Keratinocyte (primary cell): ENCODE results near the gene PDX1. TPM values are rescaled to one million over a fixed set of nuclear protein-coding genes. Genes with fewer than 3 reads are reported as not detected.

Source experiments
- DNase-seq: peaks from one replicate; pipeline ENCODE4 v3.0.0-alpha.2; 2011; ENCODE audit warnings: low read depth, missing footprints, low spot score
- FAIRE-seq: peaks from 2 replicates; lab custom pipeline; 2011; peaks lifted over from hg19 to GRCh38; lab: Jason Lieb, UNC
- H2AFZ ChIP-seq: 2 replicates; pipeline ENCODE4 v1.6.0; 2012; ENCODE audit warnings: low read length, control low read depth, inconsistent platforms; ENCODE audit not compliant: control insufficient read depth
- H3K27ac ChIP-seq: 2 replicates; pipeline ENCODE4 v1.5.1; 2011; ENCODE audit warnings: low read length; ENCODE audit not compliant: control insufficient read depth, insufficient read depth
- H3K27me3 ChIP-seq: 3 replicates; pipeline ENCODE4 v1.6.0; 2011; ENCODE audit warnings: low read length; ENCODE audit not compliant: control insufficient read depth, insufficient read depth; ENCODE audit errors: extremely low read depth
- H3K36me3 ChIP-seq, 2 experiments: 2 replicates in 1 of 2; 3 replicates in 1 of 2; pipeline ENCODE4 v1.5.1; 2011; ENCODE audit warnings: low read length in 2 of 2, mild to moderate bottlenecking in 1 of 2; ENCODE audit not compliant: control insufficient read depth in 2 of 2, insufficient read depth in 2 of 2; ENCODE audit errors: extremely low read depth in 1 of 2
- H3K4me1 ChIP-seq: 3 replicates; pipeline ENCODE4 v1.5.1; 2011; ENCODE audit warnings: low read length; ENCODE audit not compliant: control insufficient read depth, insufficient read depth; ENCODE audit errors: extremely low read depth
- H3K4me2 ChIP-seq: 3 replicates; pipeline ENCODE4 v1.6.0; 2011; ENCODE audit warnings: low read depth, low read length; ENCODE audit not compliant: control insufficient read depth, insufficient read depth; ENCODE audit errors: extremely low read depth
- H3K4me3 ChIP-seq, 3 experiments: fragments of 200-600 bp in 1 of 3; sonication (generic) in 1 of 3; 2 replicates in 2 of 3; 3 replicates in 1 of 3; pipeline ENCODE4 v1.5.1; 2011 to 2016; ENCODE audit warnings: low read length in 3 of 3, mild to moderate bottlenecking in 3 of 3, control low read depth in 2 of 3, inconsistent platforms in 1 of 3, low read depth in 1 of 3, mixed read lengths in 1 of 3, mixed run types in 1 of 3, moderate library complexity in 1 of 3; ENCODE audit not compliant: control insufficient read depth in 2 of 3, insufficient read depth in 2 of 3; ENCODE audit errors: extremely low read depth in 1 of 3
- H3K79me2 ChIP-seq: 2 replicates; pipeline ENCODE4 v1.6.0; 2012; ENCODE audit warnings: low read length; ENCODE audit not compliant: control insufficient read depth, insufficient read depth
- H3K9ac ChIP-seq: 3 replicates; pipeline ENCODE4 v1.6.0; 2011; ENCODE audit warnings: low read length; ENCODE audit not compliant: control insufficient read depth, insufficient read depth; ENCODE audit errors: extremely low read depth
- H3K9me1 ChIP-seq: 3 replicates; pipeline ENCODE4 v1.6.0; 2011; ENCODE audit warnings: low read length; ENCODE audit not compliant: control insufficient read depth, insufficient read depth; ENCODE audit errors: extremely low read depth
- H3K9me3 ChIP-seq: 2 replicates; pipeline ENCODE4 v1.5.1; 2012; ENCODE audit warnings: low read depth, low read length; ENCODE audit not compliant: control insufficient read depth
- H4K20me1 ChIP-seq: 3 replicates; pipeline ENCODE4 v1.6.0; 2011; ENCODE audit warnings: low read length; ENCODE audit not compliant: control insufficient read depth, insufficient read depth; ENCODE audit errors: extremely low read depth
- CTCF ChIP-seq, 3 experiments: IDR thresholded peaks in 1 of 3; conservative IDR thresholded peaks in 1 of 3; optimal IDR thresholded peaks in 1 of 3; 2 replicates in 2 of 3; 3 replicates in 1 of 3; pipeline versions ENCODE3 to v1.5.1; 2011; ENCODE audit warnings: low read length in 3 of 3, mild to moderate bottlenecking in 3 of 3, moderate library complexity in 2 of 3, control low read depth in 1 of 3, inconsistent platforms in 1 of 3; ENCODE audit not compliant: insufficient read depth in 2 of 3; ENCODE audit errors: extremely low read depth in 1 of 3
- EZH2 ChIP-seq: IDR thresholded peaks from one replicate; pipeline ENCODE4 v1.6.1; 2012; ENCODE audit warnings: inconsistent platforms, mild to moderate bottlenecking, low read length, moderate library complexity
- dilution Hi-C: fragments of 300-500 bp; cut with MboI; formaldehyde crosslinking; loops from one replicate; pipeline ENCODE4 v1.7.0; 2020; ENCODE audit warnings: low sequenced_read_pairs; ENCODE audit not compliant: extremely low pct_ligation_motif_present
- polyA plus RNA-seq, 5 experiments: library from polyadenylated mRNA; depleted of rRNA in 3 of 5; stranded (reverse) in 3 of 5; stranded (forward) in 1 of 5; unstranded in 1 of 5; fragments of >200 nt; gene quantifications; 1 replicate in 1 of 5; 2 replicates in 3 of 5; 3 replicates in 1 of 5; pipeline versions ENCODE4 v1.2.1 to v1.2.3, GENCODE V29; 2011 to 2012; ENCODE audit warnings: missing spikeins in 2 of 5, low read depth in 1 of 5, low replicate concordance in 1 of 5

The PDX1 gene
- polyA plus RNA-seq, 1 donor (not counting 4 experiments of a cell fraction or from before 2014, with no cell fraction given) = not detected

GRCh38 chr13:27915301-27916207 lies 4.2 kb upstream of the PDX1 start:
- Histone ChIP-seq H3K4me2 (no peak overlapping the region), H3K27ac (no peak overlapping the region), H3K27me3 (peaks cover 48% of the 10 kb centered on the region), H3K4me3 (no peak overlapping the region), H3K4me1 (no peaks in the 10 kb centered on the region), H3K9me1 (no peaks in the 10 kb centered on the region), H3K36me3 (no peaks in the 10 kb centered on the region), H3K79me2 (no peaks in the 10 kb centered on the region), H2AFZ (no peak overlapping the region), H3K9me3 (peaks cover 5% of the 10 kb centered on the region), H4K20me1 (no peaks in the 10 kb centered on the region), H3K9ac (no peak overlapping the region)
- TF ChIP-seq CTCF (optimal IDR thresholded peaks at IDR 0.05 in 1 of 3, IDR thresholded peaks at IDR 0.05 in 1 of 3, conservative IDR thresholded peaks at IDR 0.05 in 1 of 3; ENCODE audit: extremely low read depth in 1 of 3, insufficient read depth in 2 of 3, low read length in 3 of 3) (no peak), EZH2 (no peak)
- dilution Hi-C loops = no loop called here
- FAIRE-seq = peak; percentile 56
- no peak for DNase-seq

GRCh38 chr13:27917121-27917947 lies 2.5 kb upstream of the PDX1 start:
- no peak overlapping the region for H3K9ac ChIP-seq
- H3K27me3 ChIP-seq = peaks cover 66% of the 10 kb centered on the region
- DNase-seq (no peak), FAIRE-seq (no peak)
- H3K4me1 ChIP-seq = peaks cover 2% of the 10 kb centered on the region
- H3K4me3 ChIP-seq = no peak overlapping the region
- H3K79me2 ChIP-seq = no peaks in the 10 kb centered on the region
- peaks cover 5% of the 10 kb centered on the region for H3K9me3 ChIP-seq
- H3K4me2 ChIP-seq = no peak overlapping the region
- H3K9me1 ChIP-seq = no peaks in the 10 kb centered on the region
- H3K27ac ChIP-seq = no peak overlapping the region
- no peaks in the 10 kb centered on the region for H4K20me1 ChIP-seq
- peak; percentile 85 for TF ChIP-seq EZH2
- TF ChIP-seq CTCF (optimal IDR thresholded peaks at IDR 0.05 in 1 of 3, IDR thresholded peaks at IDR 0.05 in 1 of 3, conservative IDR thresholded peaks at IDR 0.05 in 1 of 3; ENCODE audit: extremely low read depth in 1 of 3, insufficient read depth in 2 of 3, low read length in 3 of 3) = no peak
- no peaks in the 10 kb centered on the region for H3K36me3 ChIP-seq
- dilution Hi-C loops = no loop called here
- no peak overlapping the region for H2AFZ ChIP-seq
